PC-9 (cell line): ENCODE data around the gene RPL15.

Source experiments
- EZH2 ChIP-seq: fragments of 200-600 bp; sonication (generic); IDR thresholded peaks from 2 replicates; pipeline ENCODE4 v1.8.0; 2017; ENCODE audit warnings: antibody characterized with exemption, low read depth
- TF ChIP-seq, protein P1 (sequence below): fragments of 200-600 bp; sonication (generic); conservative IDR thresholded peaks from 2 replicates; pipeline ENCODE4 v1.6.1; 2017; ENCODE audit warnings: mixed run types, antibody characterized with exemption, mild to moderate bottlenecking, moderate library complexity

GRCh38 chr3:23882487-23882918, 34.4 kb upstream of the RPL15 start:
- TF ChIP-seq, protein P1, sequence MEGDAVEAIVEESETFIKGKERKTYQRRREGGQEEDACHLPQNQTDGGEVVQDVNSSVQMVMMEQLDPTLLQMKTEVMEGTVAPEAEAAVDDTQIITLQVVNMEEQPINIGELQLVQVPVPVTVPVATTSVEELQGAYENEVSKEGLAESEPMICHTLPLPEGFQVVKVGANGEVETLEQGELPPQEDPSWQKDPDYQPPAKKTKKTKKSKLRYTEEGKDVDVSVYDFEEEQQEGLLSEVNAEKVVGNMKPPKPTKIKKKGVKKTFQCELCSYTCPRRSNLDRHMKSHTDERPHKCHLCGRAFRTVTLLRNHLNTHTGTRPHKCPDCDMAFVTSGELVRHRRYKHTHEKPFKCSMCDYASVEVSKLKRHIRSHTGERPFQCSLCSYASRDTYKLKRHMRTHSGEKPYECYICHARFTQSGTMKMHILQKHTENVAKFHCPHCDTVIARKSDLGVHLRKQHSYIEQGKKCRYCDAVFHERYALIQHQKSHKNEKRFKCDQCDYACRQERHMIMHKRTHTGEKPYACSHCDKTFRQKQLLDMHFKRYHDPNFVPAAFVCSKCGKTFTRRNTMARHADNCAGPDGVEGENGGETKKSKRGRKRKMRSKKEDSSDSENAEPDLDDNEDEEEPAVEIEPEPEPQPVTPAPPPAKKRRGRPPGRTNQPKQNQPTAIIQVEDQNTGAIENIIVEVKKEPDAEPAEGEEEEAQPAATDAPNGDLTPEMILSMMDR = no peak
- no peak for TF ChIP-seq EZH2
